RWPE1 (cell line): ENCODE measurements around the gene CD27.

Source experiments
- CTCF ChIA-PET: fragments of 350-600 bp; sonication (Branson Sonifier 250); formaldehyde crosslinking; extraction: SDS; loops from one replicate; lab custom pipeline; 2021; lab: Yijun Ruan, JAX
- POLR2A ChIA-PET: fragments of 400-600 bp; formaldehyde crosslinking; extraction: SDS; loops from one replicate; lab custom pipeline; 2020; ENCODE audit warnings: antibody characterized with exemption; ENCODE audit not compliant: low non-redundant PET; lab: Yijun Ruan, JAX
- DNase-seq: peaks from one replicate; pipeline ENCODE4 v3.0.0; 2012; ENCODE audit warnings: low spot score
- H3K27ac ChIP-seq: fragments of 450-650 bp; 2 replicates; pipeline ENCODE4 v1.5.1; 2017
- TF ChIP-seq, protein P1 (sequence below): fragments of 450-650 bp; conservative IDR thresholded peaks from 2 replicates; pipeline ENCODE4 v1.5.1; 2017; ENCODE audit warnings: low read depth, mild to moderate bottlenecking

Gene CD27

DNA sequence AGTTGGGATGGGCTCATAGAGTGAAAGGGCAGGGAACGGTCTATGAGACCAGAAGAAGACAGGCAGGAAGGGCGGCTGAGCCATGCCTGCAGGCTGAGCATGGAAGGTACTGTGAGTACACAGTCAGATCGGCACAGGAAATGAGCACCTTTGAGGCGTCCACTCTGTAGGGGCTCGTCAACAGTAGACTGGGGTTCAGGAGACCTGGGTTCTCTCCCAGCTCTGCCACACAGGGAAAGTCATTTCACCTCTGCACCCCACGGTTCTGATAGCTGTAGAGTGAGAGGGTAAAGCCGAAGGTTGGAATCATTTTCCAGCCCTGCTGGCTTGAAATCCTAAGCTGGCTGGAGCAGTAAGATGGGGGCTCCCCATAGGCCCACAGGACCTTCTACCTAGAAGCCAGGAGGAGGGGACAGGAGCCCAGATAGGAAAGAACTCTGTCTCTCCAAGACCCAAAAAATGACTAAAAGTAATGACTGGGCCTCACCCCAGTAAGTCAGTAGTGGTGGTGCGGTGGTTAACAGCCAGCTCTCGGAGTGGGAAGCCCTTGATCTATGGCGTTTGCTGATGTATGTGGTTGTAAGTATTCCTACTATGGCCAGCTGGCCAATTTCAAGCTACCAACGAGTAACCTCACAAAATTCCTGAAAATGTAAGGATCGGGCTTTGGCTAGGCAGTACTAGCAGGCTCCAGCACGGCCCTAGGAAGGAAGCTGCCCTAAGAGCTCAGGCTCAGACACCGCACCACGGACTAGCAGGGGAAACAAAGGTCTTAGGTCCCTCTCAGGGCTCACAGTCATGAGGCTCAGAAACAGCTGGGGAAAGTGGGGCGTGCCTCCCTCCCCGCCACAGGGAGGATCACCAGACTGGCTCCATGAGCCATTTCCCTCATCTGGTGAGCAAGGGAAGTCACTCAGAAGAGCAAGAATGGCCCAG, 10.3 kb upstream of the CD27 start:
- no peak overlapping the region for H3K27ac ChIP-seq
- DNase-seq = no peak
- TF ChIP-seq, protein P1, sequence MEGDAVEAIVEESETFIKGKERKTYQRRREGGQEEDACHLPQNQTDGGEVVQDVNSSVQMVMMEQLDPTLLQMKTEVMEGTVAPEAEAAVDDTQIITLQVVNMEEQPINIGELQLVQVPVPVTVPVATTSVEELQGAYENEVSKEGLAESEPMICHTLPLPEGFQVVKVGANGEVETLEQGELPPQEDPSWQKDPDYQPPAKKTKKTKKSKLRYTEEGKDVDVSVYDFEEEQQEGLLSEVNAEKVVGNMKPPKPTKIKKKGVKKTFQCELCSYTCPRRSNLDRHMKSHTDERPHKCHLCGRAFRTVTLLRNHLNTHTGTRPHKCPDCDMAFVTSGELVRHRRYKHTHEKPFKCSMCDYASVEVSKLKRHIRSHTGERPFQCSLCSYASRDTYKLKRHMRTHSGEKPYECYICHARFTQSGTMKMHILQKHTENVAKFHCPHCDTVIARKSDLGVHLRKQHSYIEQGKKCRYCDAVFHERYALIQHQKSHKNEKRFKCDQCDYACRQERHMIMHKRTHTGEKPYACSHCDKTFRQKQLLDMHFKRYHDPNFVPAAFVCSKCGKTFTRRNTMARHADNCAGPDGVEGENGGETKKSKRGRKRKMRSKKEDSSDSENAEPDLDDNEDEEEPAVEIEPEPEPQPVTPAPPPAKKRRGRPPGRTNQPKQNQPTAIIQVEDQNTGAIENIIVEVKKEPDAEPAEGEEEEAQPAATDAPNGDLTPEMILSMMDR = no peak
- ChIA-PET CTCF (no interaction called here), POLR2A (no interaction called here)

DNA sequence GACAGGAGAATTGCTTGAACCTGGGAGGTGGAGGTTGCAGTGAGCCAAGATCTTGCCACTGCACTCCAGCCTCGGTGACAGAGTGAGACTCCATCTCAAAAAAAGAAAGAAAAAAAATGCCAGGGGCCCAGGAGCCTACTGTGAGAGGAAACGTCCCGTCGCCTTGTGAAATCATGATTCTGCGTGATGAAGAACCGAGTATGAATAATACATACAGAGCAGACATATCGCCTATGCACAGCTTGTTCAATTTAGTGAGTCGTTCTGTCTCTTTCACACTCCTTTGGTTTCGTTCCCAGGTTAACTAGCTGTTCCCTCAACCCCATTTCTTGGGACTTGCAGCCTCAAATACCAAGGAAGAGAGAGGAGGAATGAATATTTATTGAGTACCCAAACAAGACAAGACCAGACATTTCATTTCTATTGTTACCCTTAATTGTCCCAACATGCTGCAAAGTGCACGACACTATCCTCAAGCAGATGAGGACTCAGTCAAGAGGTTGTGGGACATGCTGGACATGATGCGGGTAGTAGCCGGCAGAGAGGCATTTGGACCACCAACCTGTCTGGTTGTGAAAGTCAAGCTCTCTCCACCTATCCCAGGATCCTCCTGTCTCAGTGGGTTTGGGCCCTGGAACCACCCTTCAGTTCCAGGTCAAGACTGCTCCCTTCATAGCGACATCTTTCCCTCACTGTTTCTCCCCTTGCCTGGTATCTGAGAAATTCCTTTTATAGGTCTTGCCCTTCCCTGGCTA, 8.6 kb upstream of the CD27 start:
- CTCF ChIA-PET = interaction anchor here (0.6 to 1.1 kb wide), 5 partner anchors 16 to 648 kb away, joined by 3 to 7 read pairs (median 3); no protein-coding TSS in a partner anchor
- DNase-seq = no peak
- TF ChIP-seq, protein P1 = no peak
- no peak overlapping the region for H3K27ac ChIP-seq
- POLR2A ChIA-PET = no interaction called here

DNA sequence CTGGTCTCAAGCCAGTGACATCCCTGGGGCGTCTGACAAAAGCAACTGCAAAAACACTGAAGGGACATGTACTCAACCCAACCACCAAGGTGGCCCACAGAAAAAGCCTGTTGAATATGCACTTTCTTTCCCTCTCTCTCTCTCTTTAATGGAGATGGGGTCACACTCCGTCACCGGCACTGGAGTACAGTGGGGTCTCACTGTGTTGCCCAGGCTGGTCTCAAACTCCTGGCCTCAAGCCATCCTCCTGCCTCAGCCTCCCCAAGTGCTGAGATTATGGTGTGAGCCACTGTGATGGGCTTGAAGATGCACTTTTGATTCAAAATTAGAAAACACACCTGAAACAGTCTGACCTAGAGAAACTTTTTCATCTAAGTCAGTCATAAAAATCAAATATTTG, 7.2 kb upstream of the CD27 start:
- no peak overlapping the region for H3K27ac ChIP-seq
- ChIA-PET CTCF (interaction anchor here (1.0 to 1.1 kb wide), 2 partner anchors 14 to 28 kb away, joined by 3 read pairs; no protein-coding TSS in a partner anchor), POLR2A (no interaction called here)
- TF ChIP-seq, protein P1 = no peak
- no peak for DNase-seq

DNA sequence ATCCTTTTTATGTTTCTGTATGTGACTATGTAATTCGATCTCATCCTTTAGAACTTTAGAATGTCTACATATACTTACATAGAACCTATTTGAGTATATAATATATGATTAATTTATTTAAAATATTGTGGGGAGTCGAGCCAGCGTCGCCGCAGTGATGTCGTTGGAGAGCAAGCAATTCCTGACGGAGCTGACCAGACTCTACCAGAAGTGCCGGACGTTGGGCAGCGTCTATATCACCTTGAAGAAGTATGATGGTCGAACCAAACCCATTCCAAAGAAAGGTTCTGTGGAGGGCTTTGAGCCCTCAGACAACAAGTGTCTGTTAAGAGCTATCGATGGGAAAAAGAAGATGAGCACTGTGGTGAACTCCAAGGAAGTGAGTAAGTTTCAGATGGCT, 6.4 kb upstream of the CD27 start:
- TF ChIP-seq, protein P1 = no peak
- POLR2A ChIA-PET = no interaction called here
- CTCF ChIA-PET = interaction anchor here (0.7 to 1.4 kb wide), 3 partner anchors 14 to 27 kb away, joined by 3 to 6 read pairs (median 3); no protein-coding TSS in a partner anchor
- DNase-seq = no peak
- no peak overlapping the region for H3K27ac ChIP-seq

DNA sequence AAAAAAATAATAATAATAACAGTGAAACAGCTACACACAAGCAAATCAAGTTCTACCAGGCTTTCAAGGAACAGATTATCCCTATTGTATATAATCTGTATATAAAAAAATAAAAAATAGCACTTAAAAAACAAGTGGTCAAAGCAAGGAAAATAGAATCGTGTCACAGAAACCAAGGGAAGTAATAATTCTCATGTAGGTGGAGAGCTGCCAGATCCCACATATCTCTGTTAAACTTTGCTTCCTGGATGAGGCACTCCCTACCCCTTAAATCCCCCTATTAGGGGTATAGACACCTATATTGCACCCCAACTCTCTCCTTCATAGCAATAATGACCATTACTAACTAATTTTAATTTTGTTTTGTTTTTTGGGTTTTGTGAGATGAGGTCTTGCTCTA, 4.4 kb upstream of the CD27 start:
- TF ChIP-seq, protein P1 = no peak
- CTCF ChIA-PET = no interaction called here
- POLR2A ChIA-PET = no interaction called here
- no peak overlapping the region for H3K27ac ChIP-seq
- DNase-seq = no peak

DNA sequence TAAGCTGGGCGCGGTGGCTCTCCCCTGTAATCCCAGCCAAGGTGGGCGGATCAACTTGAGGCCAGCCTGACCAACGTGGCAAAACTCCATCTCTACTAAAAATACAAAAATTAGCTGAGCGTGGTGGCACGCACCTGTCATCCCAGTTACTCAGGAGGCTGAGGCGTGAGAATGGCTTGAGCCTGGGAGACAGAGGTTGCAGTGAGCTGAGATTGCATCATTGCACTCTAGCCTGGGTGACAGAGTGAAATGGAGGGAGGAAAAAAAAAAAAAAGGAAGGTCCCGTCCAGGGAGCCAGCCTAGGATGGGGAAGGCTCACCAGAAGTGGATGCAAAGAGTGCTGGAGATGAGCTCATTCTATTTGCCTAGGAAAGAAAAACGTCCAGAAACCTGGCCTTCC, 1.9 kb upstream of the CD27 start:
- ChIA-PET POLR2A (no interaction called here), CTCF (no interaction called here)
- TF ChIP-seq, protein P1 = no peak
- no peak overlapping the region for H3K27ac ChIP-seq
- DNase-seq = no peak
